Mucosa of descending colon (tissue), 3 donors: ENCODE results near the gene TMEM53. TPM values are rescaled to one million over a fixed set of nuclear protein-coding genes. Genes with fewer than 3 reads are reported as not detected.

Experiments
- ATAC-seq: fragments of 200-7000 bp; cut with Tn5 transposase; one replicate; pipeline ENCODE4 v1.9.1; 2020; ENCODE audit warnings: mild to moderate bottlenecking, moderate library complexity
- DNase-seq, 3 donors: peaks; one replicate each; pipeline ENCODE4 v3.0.0-alpha.2; 2020
- H3K36me3 ChIP-seq: fragments of 200-600 bp; one replicate; pipeline ENCODE4 v1.8.0; 2021; ENCODE audit warnings: low read depth, mild to moderate bottlenecking
- H3K4me1 ChIP-seq: fragments of 200-600 bp; one replicate; pipeline ENCODE4 v1.8.0; 2021; ENCODE audit warnings: low read depth, mild to moderate bottlenecking
- H3K4me3 ChIP-seq: fragments of 200-600 bp; one replicate; pipeline ENCODE4 v1.8.0; 2021; ENCODE audit warnings: mild to moderate bottlenecking
- H3K9me3 ChIP-seq: fragments of 200-600 bp; one replicate; pipeline ENCODE4 v1.8.0; 2021; ENCODE audit warnings: mild to moderate bottlenecking
- CTCF ChIP-seq: fragments of 200-600 bp; IDR thresholded peaks from one replicate; pipeline ENCODE4 v1.8.0; 2022; ENCODE audit warnings: antibody characterized with exemption, mild to moderate bottlenecking
- intact Hi-C, 2 donors: fragments of 100-400 bp; cut with DNase I in 1 of 2; cut with micrococcal nuclease in 1 of 2; formaldehyde crosslinking; loops; one replicate each; pipeline versions ENCODE4 v1.11.0 to v1.11.1; 2022; cut with DNase I, micrococcal nuclease
- total RNA-seq, 3 donors: library from RNA; stranded (reverse); fragmentation: NEBNext Ultra II Directional in 2 of 3; extraction: Animal tissue kit (Norgen Biotek cat#: 25700) in 2 of 3; gene quantifications; one replicate each; pipeline versions ENCODE4 v1.2.1 to v1.2.4, GENCODE V29; 2021 to 2023
- donor health status: DM: no; HTN: no; CAD: no; lungs with moderate emphysema.
- donor health status: DM: no; HTN: no; CAD: no.
- donor health status: DM: no; HTN: yes; CAD: no.

The TMEM53 gene
- total RNA-seq, 3 donors from 2014 or later: 19.3 to 46.0 (median 36.6) TPM

DNA sequence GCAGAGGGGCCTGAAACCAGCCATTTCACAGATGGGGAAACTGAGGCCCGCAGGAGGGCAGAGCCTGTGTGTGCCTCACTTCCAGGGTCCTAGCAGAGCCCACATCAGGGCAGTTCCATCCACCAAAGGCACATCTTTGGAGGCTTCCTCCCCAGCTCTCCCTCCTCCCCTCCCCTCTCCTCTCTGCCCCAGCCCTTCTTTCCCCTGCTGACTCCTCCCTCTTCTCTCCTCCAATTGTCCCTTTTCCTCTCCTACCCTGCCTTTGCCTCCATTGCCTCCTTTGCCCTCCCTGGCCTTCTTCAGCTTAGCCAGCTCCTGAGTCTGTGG is 56.6 kb downstream of the TMEM53 start:
- DNase-seq: no peak
- no peak for ATAC-seq
- no peak for TF ChIP-seq CTCF
- intact Hi-C loops: no loop called here
- Histone ChIP-seq H3K4me3 (no peak overlapping the region), H3K9me3 (no peaks in the 10 kb centered on the region), H3K4me1 (no peaks in the 10 kb centered on the region), H3K36me3 (no peaks in the 10 kb centered on the region)

GRCh38 chr1:44616991-44617702 is 57.1 kb downstream of the TMEM53 start:
- Histone ChIP-seq H3K36me3 (no peaks in the 10 kb centered on the region), H3K4me1 (no peaks in the 10 kb centered on the region), H3K9me3 (no peaks in the 10 kb centered on the region), H3K4me3 (no peak overlapping the region)
- no peak for TF ChIP-seq CTCF
- intact Hi-C loops: no loop called here
- peak in 1 of 3 donors; percentile 24 for DNase-seq
- ATAC-seq: peak; percentile 50

- Histone ChIP-seq H3K4me1 (no peaks in the 10 kb centered on the region), H3K9me3 (no peaks in the 10 kb centered on the region), H3K4me3 (no peak overlapping the region), H3K36me3 (no peaks in the 10 kb centered on the region)
- intact Hi-C loops: no loop called here
- ATAC-seq (no peak), DNase-seq (no peak)
- no peak for TF ChIP-seq CTCF
These were observed 57.8 kb downstream of the TMEM53 start for GRCh38 chr1:44616284-44616990.

- Histone ChIP-seq H3K4me1 (no peaks in the 10 kb centered on the region), H3K9me3 (no peaks in the 10 kb centered on the region), H3K4me3 (no peak overlapping the region), H3K36me3 (no peaks in the 10 kb centered on the region)
- TF ChIP-seq CTCF: no peak
- DNase-seq (no peak), ATAC-seq (no peak)
- intact Hi-C loops: no loop called here
These were observed 60.3 kb downstream of the TMEM53 start for GRCh38 chr1:44613941-44614340.

- no peaks in the 10 kb centered on the region for H3K36me3 ChIP-seq
- intact Hi-C loops: loop anchor here in 1 of 2 donors (2.0 kb wide), 1 partner anchor 41 kb away; no protein-coding TSS in a partner anchor
- no peak overlapping the region for H3K4me3 ChIP-seq
- TF ChIP-seq CTCF: no peak
- DNase-seq (no peak), ATAC-seq (no peak)
- H3K4me1 ChIP-seq: no peaks in the 10 kb centered on the region
- no peaks in the 10 kb centered on the region for H3K9me3 ChIP-seq
These were observed 62.4 kb downstream of the TMEM53 start for GRCh38 chr1:44611866-44612265.
